OCI-LY1 (cell line): ENCODE measurements around the gene LMBR1.

Experiments used
- H2AFZ ChIP-seq: fragments of 200-600 bp; sonication (generic), shearing (Covaris generic); 2 replicates; pipeline ENCODE4 v1.6.0; 2014; ENCODE audit warnings: antibody characterized with exemption, mild to moderate bottlenecking, low read length
- H3F3A ChIP-seq: fragments of 200-600 bp; sonication (generic), shearing (Covaris generic); 2 replicates; pipeline ENCODE4 v1.6.0; 2014; ENCODE audit warnings: mild to moderate bottlenecking, antibody characterized with exemption, low read length, moderate library complexity; ENCODE audit not compliant: insufficient read depth
- H3K27ac ChIP-seq: fragments of 200-600 bp; sonication (generic); 2 replicates; pipeline ENCODE4 v1.5.1; 2014; ENCODE audit warnings: low read length, mixed run types, mild to moderate bottlenecking, low read depth; ENCODE audit not compliant: poor library complexity, severe bottlenecking
- H3K27me3 ChIP-seq: fragments of 200-600 bp; sonication (generic); 2 replicates; pipeline ENCODE4 v1.6.0; 2014; ENCODE audit warnings: antibody characterized with exemption, mild to moderate bottlenecking, low read length, moderate library complexity; ENCODE audit not compliant: insufficient read depth
- H3K36me3 ChIP-seq: fragments of 200-600 bp; sonication (generic); 2 replicates; pipeline ENCODE4 v1.6.1; 2014; ENCODE audit warnings: mild to moderate bottlenecking, antibody characterized with exemption, low read length, moderate library complexity, mixed read lengths; ENCODE audit not compliant: insufficient read depth
- H3K4me1 ChIP-seq: fragments of 200-600 bp; sonication (generic); 2 replicates; pipeline ENCODE4 v1.5.1; 2014; ENCODE audit warnings: mild to moderate bottlenecking, low read length, moderate library complexity; ENCODE audit not compliant: insufficient read depth, severe bottlenecking
- H3K4me2 ChIP-seq: fragments of 200-600 bp; sonication (generic), shearing (Covaris generic); 2 replicates; pipeline ENCODE4 v1.6.1; 2014; ENCODE audit warnings: low read length
- H3K4me3 ChIP-seq: fragments of 200-600 bp; sonication (generic); 2 replicates; pipeline ENCODE4 v1.5.1; 2014; ENCODE audit warnings: low read length, low read depth, mild to moderate bottlenecking, mixed read lengths; ENCODE audit not compliant: poor library complexity, severe bottlenecking
- H3K79me2 ChIP-seq: fragments of 200-600 bp; shearing (Covaris generic); 2 replicates; pipeline ENCODE4 v1.6.1; 2016; ENCODE audit warnings: mixed run types, low read length, mixed read lengths; ENCODE audit not compliant: insufficient read depth
- H3K9ac ChIP-seq: fragments of 200-600 bp; sonication (generic), shearing (Covaris generic); 2 replicates; pipeline ENCODE4 v1.6.1; 2014; ENCODE audit warnings: mild to moderate bottlenecking, low read length, mixed read lengths
- H3K9me2 ChIP-seq: fragments of 200-600 bp; sonication (generic), shearing (Covaris generic); 2 replicates; pipeline ENCODE4 v1.6.1; 2014; ENCODE audit warnings: low read depth, mild to moderate bottlenecking, low read length, mixed read lengths
- H3K9me3 ChIP-seq: fragments of 200-600 bp; shearing (Covaris generic); 2 replicates; pipeline ENCODE4 v1.6.1; 2014; ENCODE audit warnings: low read length, mixed read lengths
- H4K20me1 ChIP-seq: fragments of 200-600 bp; sonication (generic), shearing (Covaris generic); 2 replicates; pipeline ENCODE4 v1.6.0; 2016; ENCODE audit warnings: mild to moderate bottlenecking, low read length; ENCODE audit not compliant: insufficient read depth
- EZH2 ChIP-seq: fragments of 200-600 bp; sonication (generic), shearing (Covaris generic); IDR thresholded peaks from 2 replicates; pipeline ENCODE4 v1.8.0; 2017; ENCODE audit warnings: borderline replicate concordance, mixed run types, mild to moderate bottlenecking, antibody characterized with exemption, low read length, moderate library complexity, mixed read lengths
- TF ChIP-seq, protein P1 (sequence below): fragments of 200-600 bp; sonication (generic), shearing (Covaris generic); IDR thresholded peaks from 2 replicates; pipeline ENCODE4 v1.5.1; 2017; ENCODE audit warnings: mild to moderate bottlenecking, antibody characterized with exemption, low read length, moderate library complexity, mixed read lengths

LMBR1 gene

DNA sequence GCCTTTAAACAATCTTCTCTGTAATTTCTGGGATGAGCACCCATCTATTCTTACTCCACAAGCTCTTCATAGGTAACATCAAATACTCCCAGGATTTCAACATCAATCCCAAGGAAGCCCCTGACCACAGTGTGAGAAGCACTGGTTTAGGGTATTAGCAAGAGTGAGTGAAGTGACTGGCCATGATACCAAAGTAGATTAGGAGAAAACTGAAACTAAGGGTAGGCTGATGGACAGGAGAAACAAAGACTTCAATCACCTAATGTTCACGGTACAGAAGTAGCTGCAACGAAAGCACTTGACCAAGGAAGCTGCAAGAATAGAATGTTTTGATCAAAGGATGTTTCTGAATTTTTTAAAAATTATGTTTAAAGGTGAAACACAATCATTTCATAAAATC is 49.8 kb downstream of the LMBR1 start:
- Histone ChIP-seq H3K27me3 (no peaks in the 10 kb centered on the region), H3K4me2 (no peak overlapping the region), H3K79me2 (peaks cover 60% of the 10 kb centered on the region), H3K9ac (no peak overlapping the region), H3K4me1 (no peaks in the 10 kb centered on the region), H3K4me3 (no peak overlapping the region), H3K36me3 (peaks cover 12% of the 10 kb centered on the region), H4K20me1 (no peaks in the 10 kb centered on the region), H3K9me3 (no peaks in the 10 kb centered on the region), H2AFZ (no peak overlapping the region), H3K9me2 (no peaks in the 10 kb centered on the region), H3F3A (no peaks in the 10 kb centered on the region; the same call in 1 of the 2 replicates), H3K27ac (no peak overlapping the region)
- no peak for TF ChIP-seq EZH2
- TF ChIP-seq, protein P1, sequence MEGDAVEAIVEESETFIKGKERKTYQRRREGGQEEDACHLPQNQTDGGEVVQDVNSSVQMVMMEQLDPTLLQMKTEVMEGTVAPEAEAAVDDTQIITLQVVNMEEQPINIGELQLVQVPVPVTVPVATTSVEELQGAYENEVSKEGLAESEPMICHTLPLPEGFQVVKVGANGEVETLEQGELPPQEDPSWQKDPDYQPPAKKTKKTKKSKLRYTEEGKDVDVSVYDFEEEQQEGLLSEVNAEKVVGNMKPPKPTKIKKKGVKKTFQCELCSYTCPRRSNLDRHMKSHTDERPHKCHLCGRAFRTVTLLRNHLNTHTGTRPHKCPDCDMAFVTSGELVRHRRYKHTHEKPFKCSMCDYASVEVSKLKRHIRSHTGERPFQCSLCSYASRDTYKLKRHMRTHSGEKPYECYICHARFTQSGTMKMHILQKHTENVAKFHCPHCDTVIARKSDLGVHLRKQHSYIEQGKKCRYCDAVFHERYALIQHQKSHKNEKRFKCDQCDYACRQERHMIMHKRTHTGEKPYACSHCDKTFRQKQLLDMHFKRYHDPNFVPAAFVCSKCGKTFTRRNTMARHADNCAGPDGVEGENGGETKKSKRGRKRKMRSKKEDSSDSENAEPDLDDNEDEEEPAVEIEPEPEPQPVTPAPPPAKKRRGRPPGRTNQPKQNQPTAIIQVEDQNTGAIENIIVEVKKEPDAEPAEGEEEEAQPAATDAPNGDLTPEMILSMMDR = no peak

DNA sequence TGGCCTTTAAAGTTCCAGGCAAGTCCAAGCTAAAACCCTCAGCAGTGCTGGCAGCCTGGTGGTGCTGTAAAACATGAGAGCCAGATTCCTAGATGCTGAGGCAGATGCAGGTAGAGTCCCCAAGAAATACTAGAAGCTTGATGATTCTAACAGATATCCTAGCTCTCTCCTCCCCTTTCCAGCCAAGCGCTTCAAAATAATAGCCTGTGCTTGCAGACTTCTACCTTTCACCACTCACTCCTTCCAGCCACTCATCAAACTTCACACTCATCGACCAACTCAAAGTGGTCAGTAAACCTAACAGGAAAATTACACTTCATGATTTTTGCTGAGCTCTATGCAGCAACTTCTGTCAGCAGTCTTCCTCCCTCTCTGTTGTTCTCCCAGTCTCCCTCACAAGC is 50.2 kb downstream of the LMBR1 start:
- H3K79me2 ChIP-seq = peaks cover 56% of the 10 kb centered on the region
- no peaks in the 10 kb centered on the region for H3K9me2 ChIP-seq
- H3F3A ChIP-seq = no peaks in the 10 kb centered on the region; the same call in 1 of the 2 replicates
- H3K27ac ChIP-seq = no peak overlapping the region
- H3K36me3 ChIP-seq = peaks cover 12% of the 10 kb centered on the region
- H3K4me1 ChIP-seq = no peaks in the 10 kb centered on the region
- no peaks in the 10 kb centered on the region for H3K9me3 ChIP-seq
- H2AFZ ChIP-seq = no peak overlapping the region
- no peak overlapping the region for H3K4me2 ChIP-seq
- no peak overlapping the region for H3K9ac ChIP-seq
- no peaks in the 10 kb centered on the region for H3K27me3 ChIP-seq
- no peak overlapping the region for H3K4me3 ChIP-seq
- no peak for TF ChIP-seq EZH2
- TF ChIP-seq, protein P1 = no peak
- no peaks in the 10 kb centered on the region for H4K20me1 ChIP-seq

DNA sequence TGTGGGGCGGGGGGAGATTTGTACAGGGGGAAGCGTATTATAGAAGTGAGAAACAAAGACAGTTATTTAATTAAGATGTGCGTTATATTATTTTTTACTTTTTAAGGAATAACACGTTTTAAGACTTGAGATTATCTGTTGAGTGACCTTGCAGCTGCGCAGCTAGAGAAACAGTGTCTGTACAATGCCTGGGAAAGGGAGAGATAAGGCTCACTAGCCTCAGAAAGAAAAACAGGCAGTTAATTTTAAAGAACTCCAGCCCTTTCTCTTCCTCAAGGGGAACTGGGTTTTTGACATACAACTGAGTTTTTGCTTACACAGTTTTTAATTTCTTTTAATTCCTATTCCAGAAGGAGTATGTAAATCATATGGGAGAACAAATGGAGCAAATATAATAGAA is 50.7 kb downstream of the LMBR1 start:
- Histone ChIP-seq H3F3A (no peaks in the 10 kb centered on the region; the same call in 1 of the 2 replicates), H3K9me3 (no peaks in the 10 kb centered on the region), H3K79me2 (peaks cover 56% of the 10 kb centered on the region), H3K27me3 (no peaks in the 10 kb centered on the region), H3K4me3 (no peak overlapping the region), H3K9me2 (no peaks in the 10 kb centered on the region), H3K36me3 (peaks cover 12% of the 10 kb centered on the region), H3K4me2 (no peak overlapping the region), H4K20me1 (no peaks in the 10 kb centered on the region), H3K9ac (no peak overlapping the region), H3K4me1 (no peaks in the 10 kb centered on the region), H2AFZ (no peak overlapping the region), H3K27ac (no peak overlapping the region)
- TF ChIP-seq EZH2 = no peak
- TF ChIP-seq, protein P1 = no peak
